ENCODE results near the gene LAMA4. TPM values are rescaled to one million over a fixed set of nuclear protein-coding genes. Genes with fewer than 3 reads are reported as not detected.

Gene LAMA4
- total RNA-seq, 1 experiment from 2014 or later = 11.9 TPM

DNA sequence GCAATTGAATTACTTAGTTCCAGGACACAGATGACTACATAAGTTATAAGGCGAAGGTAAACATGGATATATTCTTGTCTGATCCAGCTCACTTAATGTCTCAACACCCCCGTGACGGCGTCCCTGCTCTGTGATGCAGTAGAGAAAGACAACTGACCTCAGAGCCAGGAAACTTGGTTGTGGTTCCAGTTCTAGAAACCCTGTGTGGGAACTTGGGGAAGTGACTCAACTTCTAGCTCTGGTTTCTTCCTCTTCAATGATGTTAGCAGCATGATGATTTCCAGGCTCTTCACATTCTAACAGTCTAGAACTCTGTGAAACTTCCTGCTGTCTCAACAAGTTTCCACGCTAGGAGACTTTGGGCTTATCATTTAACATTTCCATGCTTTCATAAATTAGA, 18.4 kb downstream of the LAMA4 start:
- Histone ChIP-seq H3K4me1 (ENCODE audit: control insufficient read depth, insufficient read depth, low read length) (0 out of 2 replicates have a peak, but pooled peaks cover 7% of the 10 kb centered on the region), H3K36me3 (ENCODE audit: control insufficient read depth, insufficient read depth, low read length) (no peaks in the 10 kb centered on the region), H3K9me3 (ENCODE audit: control insufficient read depth, insufficient read depth, low read depth, low read length) (no peaks in the 10 kb centered on the region), H3K27ac (ENCODE audit: low read length) (no peak overlapping the region), H3K27me3 (ENCODE audit: control insufficient read depth, insufficient read depth, low read length) (no peaks in the 10 kb centered on the region), H3K4me3 (ENCODE audit: low read depth in 2 of 2, low read length in 2 of 2) (no peak overlapping the region)
- TF ChIP-seq SIN3A (IDR thresholded peaks at IDR 0.05; ENCODE audit: borderline replicate concordance, insufficient read depth, low read depth, low read length) = no peak
- TF ChIP-seq, protein P1, sequence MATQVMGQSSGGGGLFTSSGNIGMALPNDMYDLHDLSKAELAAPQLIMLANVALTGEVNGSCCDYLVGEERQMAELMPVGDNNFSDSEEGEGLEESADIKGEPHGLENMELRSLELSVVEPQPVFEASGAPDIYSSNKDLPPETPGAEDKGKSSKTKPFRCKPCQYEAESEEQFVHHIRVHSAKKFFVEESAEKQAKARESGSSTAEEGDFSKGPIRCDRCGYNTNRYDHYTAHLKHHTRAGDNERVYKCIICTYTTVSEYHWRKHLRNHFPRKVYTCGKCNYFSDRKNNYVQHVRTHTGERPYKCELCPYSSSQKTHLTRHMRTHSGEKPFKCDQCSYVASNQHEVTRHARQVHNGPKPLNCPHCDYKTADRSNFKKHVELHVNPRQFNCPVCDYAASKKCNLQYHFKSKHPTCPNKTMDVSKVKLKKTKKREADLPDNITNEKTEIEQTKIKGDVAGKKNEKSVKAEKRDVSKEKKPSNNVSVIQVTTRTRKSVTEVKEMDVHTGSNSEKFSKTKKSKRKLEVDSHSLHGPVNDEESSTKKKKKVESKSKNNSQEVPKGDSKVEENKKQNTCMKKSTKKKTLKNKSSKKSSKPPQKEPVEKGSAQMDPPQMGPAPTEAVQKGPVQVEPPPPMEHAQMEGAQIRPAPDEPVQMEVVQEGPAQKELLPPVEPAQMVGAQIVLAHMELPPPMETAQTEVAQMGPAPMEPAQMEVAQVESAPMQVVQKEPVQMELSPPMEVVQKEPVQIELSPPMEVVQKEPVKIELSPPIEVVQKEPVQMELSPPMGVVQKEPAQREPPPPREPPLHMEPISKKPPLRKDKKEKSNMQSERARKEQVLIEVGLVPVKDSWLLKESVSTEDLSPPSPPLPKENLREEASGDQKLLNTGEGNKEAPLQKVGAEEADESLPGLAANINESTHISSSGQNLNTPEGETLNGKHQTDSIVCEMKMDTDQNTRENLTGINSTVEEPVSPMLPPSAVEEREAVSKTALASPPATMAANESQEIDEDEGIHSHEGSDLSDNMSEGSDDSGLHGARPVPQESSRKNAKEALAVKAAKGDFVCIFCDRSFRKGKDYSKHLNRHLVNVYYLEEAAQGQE (IDR thresholded peaks at IDR 0.05; ENCODE audit: insufficient read depth in 1 of 2, low read depth in 2 of 2, low read length in 1 of 2) = no peak
- TF ChIP-seq TCF7L2 (IDR thresholded peaks at IDR 0.05; ENCODE audit: low read depth, low read length) = no peak
- TF ChIP-seq, protein P2, sequence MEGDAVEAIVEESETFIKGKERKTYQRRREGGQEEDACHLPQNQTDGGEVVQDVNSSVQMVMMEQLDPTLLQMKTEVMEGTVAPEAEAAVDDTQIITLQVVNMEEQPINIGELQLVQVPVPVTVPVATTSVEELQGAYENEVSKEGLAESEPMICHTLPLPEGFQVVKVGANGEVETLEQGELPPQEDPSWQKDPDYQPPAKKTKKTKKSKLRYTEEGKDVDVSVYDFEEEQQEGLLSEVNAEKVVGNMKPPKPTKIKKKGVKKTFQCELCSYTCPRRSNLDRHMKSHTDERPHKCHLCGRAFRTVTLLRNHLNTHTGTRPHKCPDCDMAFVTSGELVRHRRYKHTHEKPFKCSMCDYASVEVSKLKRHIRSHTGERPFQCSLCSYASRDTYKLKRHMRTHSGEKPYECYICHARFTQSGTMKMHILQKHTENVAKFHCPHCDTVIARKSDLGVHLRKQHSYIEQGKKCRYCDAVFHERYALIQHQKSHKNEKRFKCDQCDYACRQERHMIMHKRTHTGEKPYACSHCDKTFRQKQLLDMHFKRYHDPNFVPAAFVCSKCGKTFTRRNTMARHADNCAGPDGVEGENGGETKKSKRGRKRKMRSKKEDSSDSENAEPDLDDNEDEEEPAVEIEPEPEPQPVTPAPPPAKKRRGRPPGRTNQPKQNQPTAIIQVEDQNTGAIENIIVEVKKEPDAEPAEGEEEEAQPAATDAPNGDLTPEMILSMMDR (IDR thresholded peaks at IDR 0.05) = no peak
- TF ChIP-seq POLR2AphosphoS5 (IDR thresholded peaks at IDR 0.05; ENCODE audit: low read depth, low read length) = no peak
- in situ Hi-C loops (cut with HindIII; ENCODE audit: low pct_unique_long_range_greater_than_20kb, low sequenced_read_pairs) = no loop called here
- CTCF ChIA-PET = interaction anchor here (0.6 kb wide), 1 partner anchor 56 kb away, joined by 3 read pairs; no protein-coding TSS in a partner anchor
- no TSS peak for BruUV-seq (replicated peaks)
- POLR2A ChIA-PET = no interaction called here
- no peak for DNase-seq (ENCODE audit: low read depth, low spot score)
- no peak for ATAC-seq
- intact Hi-C loops (cut with micrococcal nuclease; ENCODE audit: unreplicated experiment) = no loop called here

DNA sequence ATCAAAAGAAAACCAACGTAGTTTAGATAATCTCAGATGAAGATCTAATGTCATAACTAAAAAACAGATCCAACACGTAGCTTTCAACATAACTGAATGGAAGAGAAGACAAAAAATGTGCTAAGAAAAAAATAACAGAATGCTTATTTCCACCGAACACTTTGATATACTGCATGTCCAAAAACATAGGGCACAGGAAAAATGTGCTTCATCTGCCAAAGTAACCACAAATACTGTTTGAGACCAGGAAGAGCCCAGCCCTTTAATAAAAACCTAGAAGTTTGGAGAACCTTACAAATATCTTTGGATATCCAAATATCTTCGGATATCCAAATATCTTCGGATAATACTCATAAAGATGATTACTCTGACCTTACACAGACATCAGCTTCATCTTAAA, 19.8 kb downstream of the LAMA4 start:
- 0 out of 2 replicates have a peak, but pooled peaks cover 7% of the 10 kb centered on the region for H3K4me1 ChIP-seq (ENCODE audit: control insufficient read depth, insufficient read depth, low read length)
- in situ Hi-C loops (cut with HindIII; ENCODE audit: low pct_unique_long_range_greater_than_20kb, low sequenced_read_pairs) = no loop called here

More for the DNA sequence above, 19.8 kb downstream of the LAMA4 start:
- Histone ChIP-seq H3K27me3 (ENCODE audit: control insufficient read depth, insufficient read depth, low read length) (no peaks in the 10 kb centered on the region), H3K4me3 (ENCODE audit: low read depth in 2 of 2, low read length in 2 of 2) (no peak overlapping the region), H3K36me3 (ENCODE audit: control insufficient read depth, insufficient read depth, low read length) (no peaks in the 10 kb centered on the region), H3K27ac (ENCODE audit: low read length) (no peak overlapping the region), H3K9me3 (ENCODE audit: control insufficient read depth, insufficient read depth, low read depth, low read length) (no peaks in the 10 kb centered on the region)
- CTCF ChIA-PET = no interaction called here
- no TSS peak for BruUV-seq (replicated peaks)
- intact Hi-C loops (cut with micrococcal nuclease; ENCODE audit: unreplicated experiment) = no loop called here
- TF ChIP-seq SIN3A (IDR thresholded peaks at IDR 0.05; ENCODE audit: borderline replicate concordance, insufficient read depth, low read depth, low read length) (no peak), TCF7L2 (IDR thresholded peaks at IDR 0.05; ENCODE audit: low read depth, low read length) (no peak), POLR2AphosphoS5 (IDR thresholded peaks at IDR 0.05; ENCODE audit: low read depth, low read length) (no peak)
- TF ChIP-seq, protein P2 (IDR thresholded peaks at IDR 0.05) = no peak
- TF ChIP-seq, protein P1 (IDR thresholded peaks at IDR 0.05; ENCODE audit: insufficient read depth in 1 of 2, low read depth in 2 of 2, low read length in 1 of 2) = no peak
- POLR2A ChIA-PET = interaction anchor here (0.7 kb wide), 2 partner anchors 30 to 323 kb away, joined by 3 read pairs; no protein-coding TSS in a partner anchor
- no peak for ATAC-seq
- no peak for DNase-seq (ENCODE audit: low read depth, low spot score)

Data from Panc1 (cell line).